Ovary (tissue), 3 donors: ENCODE results near the gene ZNF708.

ENCODE experiments used
- EP300 ChIP-seq: sonication (generic); formaldehyde crosslinking; IDR thresholded peaks from one replicate; pipeline ENCODE4 v1.6.1; 2017; ENCODE audit warnings: antibody characterized with exemption
- POLR2A ChIP-seq: fragments of 450-650 bp; IDR thresholded peaks from one replicate; pipeline ENCODE4 v1.6.1; 2017; ENCODE audit warnings: antibody characterized with exemption, mild to moderate bottlenecking, moderate library complexity
- TF ChIP-seq, protein P1 (sequence below), 3 donors: fragments of 450-650 bp in 2 of 3; fragments of 200-600 bp in 1 of 3; IDR thresholded peaks; one replicate each; pipeline versions ENCODE4 v1.5.1 to v1.8.0; 2016 to 2022; ENCODE audit warnings: antibody characterized with exemption in 3 of 3, mild to moderate bottlenecking in 1 of 3
- donor health status: DM: no; HTN: no; CAD: no.

DNA sequence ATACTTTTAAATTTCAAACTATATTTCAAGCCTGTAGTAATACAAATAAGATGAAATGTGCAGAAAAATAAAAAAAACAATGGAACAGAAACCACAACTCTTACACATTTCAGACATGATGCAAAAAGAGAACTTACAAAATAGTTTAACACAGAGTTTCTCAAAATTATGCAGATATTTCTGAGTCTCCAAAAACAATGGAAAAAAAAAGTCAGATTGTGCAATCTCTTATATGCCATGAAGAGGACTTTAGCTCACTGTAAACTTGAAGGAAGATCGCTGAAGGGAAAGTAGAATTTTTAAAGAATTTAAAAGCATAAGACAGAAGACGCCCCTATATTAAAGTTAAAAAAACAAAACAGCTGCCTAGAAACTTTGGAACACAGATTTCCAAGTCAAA, 20.4 kb downstream of the ZNF708 start:
- TF ChIP-seq POLR2A (no peak), EP300 (no peak)
- TF ChIP-seq, protein P1, sequence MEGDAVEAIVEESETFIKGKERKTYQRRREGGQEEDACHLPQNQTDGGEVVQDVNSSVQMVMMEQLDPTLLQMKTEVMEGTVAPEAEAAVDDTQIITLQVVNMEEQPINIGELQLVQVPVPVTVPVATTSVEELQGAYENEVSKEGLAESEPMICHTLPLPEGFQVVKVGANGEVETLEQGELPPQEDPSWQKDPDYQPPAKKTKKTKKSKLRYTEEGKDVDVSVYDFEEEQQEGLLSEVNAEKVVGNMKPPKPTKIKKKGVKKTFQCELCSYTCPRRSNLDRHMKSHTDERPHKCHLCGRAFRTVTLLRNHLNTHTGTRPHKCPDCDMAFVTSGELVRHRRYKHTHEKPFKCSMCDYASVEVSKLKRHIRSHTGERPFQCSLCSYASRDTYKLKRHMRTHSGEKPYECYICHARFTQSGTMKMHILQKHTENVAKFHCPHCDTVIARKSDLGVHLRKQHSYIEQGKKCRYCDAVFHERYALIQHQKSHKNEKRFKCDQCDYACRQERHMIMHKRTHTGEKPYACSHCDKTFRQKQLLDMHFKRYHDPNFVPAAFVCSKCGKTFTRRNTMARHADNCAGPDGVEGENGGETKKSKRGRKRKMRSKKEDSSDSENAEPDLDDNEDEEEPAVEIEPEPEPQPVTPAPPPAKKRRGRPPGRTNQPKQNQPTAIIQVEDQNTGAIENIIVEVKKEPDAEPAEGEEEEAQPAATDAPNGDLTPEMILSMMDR (IDR thresholded peaks at IDR 0.05), result no peak
